HG03064 (cell line): ENCODE data around the gene ZNF414.
"Not testable (repeated sequence)": the region's sequence is repeated elsewhere in the genome, so short reads cannot be mapped to it uniquely, and the experiment has no call there.

Experiments
- ATAC-seq: cut with Tn5 transposase; IDR thresholded peaks from one replicate; pipeline ENCODE4 v1.9.1; 2021; ENCODE audit warnings: low read depth; ENCODE audit not compliant: unreplicated experiment

ZNF414 gene, protein sequence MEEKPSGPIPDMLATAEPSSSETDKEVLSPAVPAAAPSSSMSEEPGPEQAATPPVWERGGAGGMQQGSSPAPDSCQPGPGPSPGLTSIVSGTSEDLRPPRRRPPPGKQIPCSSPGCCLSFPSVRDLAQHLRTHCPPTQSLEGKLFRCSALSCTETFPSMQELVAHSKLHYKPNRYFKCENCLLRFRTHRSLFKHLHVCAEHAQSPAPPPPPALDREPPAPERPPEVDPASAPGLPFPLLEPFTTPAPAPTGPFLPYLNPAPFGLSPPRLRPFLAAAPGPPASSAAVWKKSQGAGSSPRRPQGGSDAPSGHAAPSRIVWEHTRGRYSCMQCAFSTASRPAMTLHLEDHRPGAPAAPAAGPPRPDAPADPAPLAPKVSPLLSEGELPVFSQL

DNA sequence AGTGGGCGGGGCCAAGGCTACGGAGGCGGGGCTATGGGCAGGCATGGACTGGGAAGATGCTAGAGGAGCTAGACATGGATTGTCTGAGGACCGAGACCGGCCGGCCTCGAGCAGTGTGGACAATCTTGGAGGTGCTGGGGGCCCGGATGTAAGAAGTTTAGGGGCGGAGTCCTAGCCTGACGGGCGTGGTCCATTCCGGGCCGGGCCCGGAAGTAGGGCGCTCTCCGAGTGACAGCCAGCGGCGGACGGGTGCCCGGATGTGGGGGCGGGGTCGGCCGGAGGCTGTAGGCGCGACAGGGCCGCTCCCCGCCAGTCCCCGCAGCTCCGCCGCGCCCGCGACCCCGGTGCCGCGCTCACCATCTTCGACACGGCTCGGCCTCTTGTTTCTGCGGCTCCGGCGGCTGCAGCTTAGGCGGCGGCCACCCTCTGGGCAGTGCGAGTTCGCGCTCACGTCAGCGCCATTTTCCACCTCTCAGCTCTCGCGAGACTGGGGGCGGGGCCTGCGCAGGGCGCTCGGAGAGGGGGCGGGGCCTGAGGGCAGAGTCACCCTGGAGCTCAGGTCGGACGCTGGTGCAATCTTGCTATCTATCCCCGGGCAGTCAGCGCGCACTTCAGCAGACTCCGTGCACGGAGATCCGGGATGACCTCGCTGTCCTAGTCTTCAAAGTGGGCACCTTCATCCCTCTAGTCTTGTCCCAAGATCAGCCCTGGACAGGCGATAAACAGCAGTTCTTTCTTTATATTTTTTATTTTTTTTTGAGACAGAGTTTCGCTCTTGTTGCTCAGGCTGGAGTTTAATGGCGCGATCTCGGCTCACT is at the start of gene ZNF414:
TSS of gene ZNF414 (minus strand) at position 481 of the 818 bp plus-strand sequence. CDS start at position 360, 121 bp downstream.
- ATAC-seq = peak; percentile 78

DNA sequence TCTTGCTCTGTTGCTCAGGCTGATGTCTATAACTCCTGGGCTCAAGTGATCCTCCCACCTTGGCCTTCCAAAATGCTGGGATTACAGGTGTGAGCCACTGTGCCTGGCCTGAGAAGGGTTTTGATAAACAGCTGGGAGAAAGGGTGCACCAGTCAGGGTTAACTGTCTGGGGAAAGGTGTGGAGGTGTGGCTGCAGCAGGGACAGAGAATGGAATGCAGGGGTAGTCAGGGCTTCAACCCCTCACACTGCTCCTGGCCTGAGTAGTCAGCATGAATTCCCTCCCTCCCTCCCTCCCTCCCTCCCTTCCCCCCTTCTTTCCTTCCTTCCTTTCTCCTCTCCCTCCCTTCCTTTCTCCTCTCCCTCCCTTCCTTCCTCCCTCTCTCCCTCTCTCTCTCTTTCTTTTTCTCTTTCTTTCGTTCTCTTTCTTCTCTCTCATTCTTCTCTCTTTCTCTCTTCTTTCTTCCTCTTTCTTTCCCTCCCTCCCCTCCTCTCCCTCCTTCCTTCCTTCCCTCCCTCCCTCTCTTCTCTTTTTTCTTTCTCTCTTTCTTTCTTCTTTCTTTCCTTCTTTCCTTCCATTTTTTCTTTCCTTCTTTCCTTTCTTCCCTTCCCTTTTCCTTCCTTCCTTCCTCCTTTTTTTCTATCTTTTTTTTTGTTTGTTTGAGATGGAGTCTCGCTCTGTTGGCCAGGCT is 47.3 kb upstream of the ZNF414 start:
- ATAC-seq = no peak

DNA sequence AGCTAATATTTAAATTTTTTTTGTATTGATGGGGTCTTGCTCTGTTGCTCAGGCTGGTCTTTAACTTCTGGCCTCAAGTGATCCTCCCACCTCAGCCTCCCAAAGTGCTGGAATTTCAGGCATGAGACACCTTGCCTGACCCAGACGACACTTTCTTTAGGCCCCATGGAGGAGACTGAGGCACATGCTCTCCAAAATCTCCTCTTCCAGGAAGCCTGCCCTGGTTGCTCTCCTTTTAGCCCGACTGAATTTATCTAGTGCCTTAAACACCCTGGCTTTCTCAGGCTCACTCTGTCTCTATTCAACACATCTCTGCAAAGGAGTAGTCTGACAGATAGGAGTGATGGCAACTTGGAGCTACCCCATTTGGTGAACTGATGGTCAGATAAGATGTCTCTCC is 44.4 kb upstream of the ZNF414 start:
- ATAC-seq = no peak

DNA sequence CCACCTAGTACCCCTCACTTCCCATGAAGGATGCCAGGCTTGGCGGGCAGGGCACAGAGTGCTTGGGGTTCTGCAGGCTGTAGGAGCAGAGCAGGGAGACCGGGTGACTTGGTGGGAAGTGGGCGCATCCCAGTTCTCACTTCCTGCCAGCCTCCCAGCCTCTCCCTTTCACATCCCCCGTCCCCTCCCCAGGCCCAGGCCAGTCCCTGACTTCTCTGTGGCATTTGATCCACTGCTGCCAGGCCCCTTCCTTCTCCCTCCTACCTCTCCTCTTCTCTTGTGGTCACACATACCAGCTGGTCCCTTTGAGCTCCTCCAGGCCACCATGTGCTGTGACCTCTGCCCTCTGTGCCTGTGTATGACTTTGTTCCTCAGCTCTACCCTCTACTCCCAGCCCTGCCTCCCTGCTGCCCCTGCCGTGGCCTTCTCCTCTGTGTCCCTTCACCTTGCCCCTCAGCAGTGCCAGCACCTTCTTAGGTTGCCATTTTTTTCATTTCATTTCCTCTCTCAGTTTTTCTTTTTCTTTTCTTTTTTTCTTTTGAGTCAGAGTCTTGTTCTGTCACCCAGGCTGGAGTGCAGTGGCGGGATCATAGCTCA is 43.8 kb upstream of the ZNF414 start:
- ATAC-seq = no peak

DNA sequence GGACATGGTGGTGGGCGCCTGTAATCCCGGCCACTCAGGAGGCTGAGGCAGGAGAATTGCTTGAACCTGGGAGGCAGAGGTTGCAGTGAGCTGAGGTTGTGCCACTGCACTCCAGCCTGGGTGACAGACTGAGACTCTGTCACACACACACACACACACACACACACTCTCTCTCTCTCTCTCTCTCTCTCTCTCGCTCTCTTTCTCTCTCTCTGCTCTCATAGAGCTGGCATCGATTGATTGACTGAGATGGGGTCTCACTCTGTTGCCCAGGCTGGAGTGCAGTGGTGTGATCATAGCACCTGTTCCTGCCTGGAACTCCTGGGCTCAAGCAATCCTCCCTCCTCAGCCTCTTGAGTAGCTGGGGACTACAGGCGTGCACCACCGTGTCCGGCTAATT is 39.8 kb upstream of the ZNF414 start:
- not testable (repeated sequence) for ATAC-seq

DNA sequence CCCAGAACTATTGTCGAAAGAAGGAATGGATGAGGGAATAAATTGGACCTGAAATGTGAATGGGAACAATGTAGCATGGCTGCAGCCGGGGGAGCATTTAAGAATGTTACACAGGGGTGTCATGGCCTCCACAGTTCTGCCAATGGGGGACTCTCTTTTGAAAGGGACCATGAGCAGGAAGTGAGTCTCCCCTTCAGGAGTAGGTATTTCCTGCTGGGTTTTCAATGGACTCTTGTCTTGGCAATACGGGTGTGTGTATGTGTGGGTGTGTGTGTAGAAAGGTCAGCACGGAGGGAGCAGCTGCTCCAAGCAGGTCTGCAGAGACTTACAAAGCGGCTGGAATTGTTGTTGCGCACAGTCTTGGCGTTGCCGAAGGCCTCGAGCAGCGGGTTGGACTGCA is 38.8 kb upstream of the ZNF414 start:
- no peak for ATAC-seq

DNA sequence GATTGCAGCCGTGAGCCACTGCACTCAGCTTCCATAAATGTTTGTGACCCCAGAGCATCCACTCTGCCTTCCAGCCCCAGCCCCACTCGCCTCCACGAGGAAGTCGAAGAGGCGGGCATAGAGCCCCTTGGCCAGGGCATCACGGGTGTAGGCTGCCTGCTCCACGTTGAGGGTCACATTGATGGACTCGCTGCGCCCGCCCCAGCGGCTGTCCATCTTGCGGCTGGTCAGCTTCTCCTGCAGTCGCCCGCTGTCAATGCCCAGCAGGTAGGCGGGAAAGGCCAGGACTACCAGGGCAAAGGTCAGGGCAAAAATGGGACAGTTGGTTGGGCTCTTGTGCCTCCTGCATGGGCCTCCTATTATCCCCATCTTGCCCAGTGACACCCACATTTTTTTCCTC is 36.1 kb upstream of the ZNF414 start:
- no peak for ATAC-seq

DNA sequence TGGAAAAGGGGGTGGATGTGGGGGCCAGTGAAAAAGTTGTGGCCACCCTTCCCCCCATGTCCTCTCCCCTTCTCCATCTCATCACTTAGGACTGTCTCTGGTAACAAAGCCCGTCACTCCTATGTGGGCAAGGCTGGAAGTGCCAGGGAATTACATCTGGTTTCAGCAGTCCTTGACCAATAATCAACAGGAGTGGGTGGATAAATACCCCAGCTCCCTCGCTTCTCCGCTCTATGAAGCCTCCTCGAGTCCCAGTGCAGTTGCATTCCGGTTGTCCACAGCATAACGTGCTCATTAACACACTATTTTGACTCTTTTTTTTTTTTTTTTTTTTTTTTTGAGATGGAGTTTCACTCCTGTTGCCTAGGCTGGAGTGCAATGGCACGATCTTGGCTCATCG is 31.8 kb upstream of the ZNF414 start:
- ATAC-seq = no peak

DNA sequence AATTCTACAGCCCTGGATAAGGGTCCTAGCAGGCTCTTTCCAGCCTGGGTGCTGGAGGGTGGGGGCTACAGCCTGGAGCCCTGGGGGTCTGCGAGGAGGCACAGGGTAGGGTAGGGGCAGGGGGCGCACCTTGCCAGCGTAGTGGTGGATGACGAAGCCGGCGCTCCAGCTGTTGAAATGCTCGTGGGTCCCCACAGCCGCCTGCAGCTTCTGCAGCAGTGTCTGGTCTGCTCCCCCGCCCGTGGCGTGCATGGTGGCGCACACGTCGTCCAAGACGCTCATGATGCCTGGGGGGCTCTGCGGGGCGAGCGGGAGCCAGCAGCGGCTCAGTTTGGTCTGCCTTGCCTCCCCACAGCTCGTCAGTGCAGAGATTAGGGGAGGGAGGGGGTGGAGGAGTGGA is 30.2 kb upstream of the ZNF414 start:
- no peak for ATAC-seq

DNA sequence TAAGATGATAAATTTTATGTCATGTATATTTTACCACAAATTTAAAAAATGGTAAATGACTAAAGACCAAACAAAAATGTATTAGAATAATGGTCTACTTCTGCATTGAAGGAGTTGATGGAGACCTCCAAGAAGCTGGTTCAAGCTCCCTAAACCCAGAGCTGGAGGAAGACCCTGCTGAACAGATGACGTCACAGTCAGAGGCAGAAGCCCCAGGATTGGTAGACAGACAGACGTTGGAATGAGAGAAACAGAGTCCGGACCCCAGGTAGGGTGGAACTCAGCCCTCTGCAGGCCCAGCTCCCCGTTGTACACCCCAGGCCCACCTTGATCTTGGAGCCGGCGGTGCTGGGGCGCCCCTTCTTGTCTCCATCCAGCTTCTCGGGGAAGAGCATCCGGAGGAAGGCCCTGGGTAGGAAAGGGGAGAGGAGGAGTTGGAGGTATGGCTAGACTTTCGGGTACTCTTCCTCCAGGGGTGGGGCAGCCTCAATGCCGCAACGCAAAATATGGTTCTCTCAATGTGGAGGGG is 25.7 kb upstream of the ZNF414 start:
- ATAC-seq = no peak

DNA sequence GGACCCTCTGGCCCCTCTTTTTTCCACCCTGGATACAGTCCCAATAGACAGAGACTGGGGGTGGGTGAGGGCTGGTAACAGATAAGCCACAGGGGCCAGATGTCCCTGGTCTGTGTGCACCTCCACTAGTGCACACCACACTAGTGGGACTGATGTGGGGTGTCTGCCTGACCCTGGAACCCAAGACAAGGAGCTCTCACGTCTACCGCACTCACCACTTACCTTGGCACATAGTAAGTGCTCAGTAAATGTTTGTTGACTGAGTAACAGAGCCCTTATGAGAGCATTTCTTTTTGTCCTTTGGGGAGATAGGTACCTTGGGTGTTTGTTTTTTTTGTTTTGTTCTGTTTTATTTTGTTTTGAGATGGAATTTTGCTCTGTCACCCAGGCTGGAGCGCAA is 23.1 kb upstream of the ZNF414 start:
- no peak for ATAC-seq

DNA sequence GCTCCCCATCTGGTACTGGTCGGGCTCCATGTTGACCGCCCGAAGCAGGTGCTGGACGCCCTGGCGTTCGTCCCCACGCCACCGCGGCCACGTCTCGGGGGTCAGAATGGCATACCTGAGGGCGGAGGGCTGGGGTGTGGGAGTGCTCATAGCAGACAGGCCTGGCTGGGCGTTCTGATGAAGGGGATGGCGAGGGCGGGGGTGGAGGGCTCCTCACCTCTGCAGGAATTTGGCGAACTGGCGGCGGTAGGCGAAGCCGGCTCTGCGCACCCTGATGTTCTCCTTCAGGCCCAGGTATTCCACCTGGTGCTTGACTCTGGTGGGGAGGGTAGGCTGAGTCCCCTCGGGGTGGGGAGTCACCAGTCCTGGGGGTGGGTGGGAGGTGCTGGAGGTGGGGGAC is 22.3 kb upstream of the ZNF414 start:
- ATAC-seq = no peak

DNA sequence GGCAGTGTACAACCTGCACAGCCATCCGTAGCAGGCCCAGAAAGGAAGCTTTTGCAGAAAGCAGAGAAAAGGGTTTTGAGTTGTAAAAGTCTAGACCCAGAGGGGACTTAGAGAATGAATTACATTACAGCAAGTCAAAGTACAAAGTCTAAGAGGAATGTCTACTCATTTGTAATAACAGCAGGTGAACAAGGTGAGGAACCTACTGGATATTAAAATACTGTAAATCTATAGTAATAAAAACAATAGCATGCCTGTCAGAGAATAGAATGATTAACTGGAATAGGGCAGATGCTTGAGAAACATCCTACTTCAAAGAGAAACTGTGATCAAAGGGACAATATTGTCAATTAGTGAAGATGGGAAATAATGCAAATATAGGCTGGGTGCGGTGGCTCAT is 18.3 kb upstream of the ZNF414 start:
- no peak for ATAC-seq

DNA sequence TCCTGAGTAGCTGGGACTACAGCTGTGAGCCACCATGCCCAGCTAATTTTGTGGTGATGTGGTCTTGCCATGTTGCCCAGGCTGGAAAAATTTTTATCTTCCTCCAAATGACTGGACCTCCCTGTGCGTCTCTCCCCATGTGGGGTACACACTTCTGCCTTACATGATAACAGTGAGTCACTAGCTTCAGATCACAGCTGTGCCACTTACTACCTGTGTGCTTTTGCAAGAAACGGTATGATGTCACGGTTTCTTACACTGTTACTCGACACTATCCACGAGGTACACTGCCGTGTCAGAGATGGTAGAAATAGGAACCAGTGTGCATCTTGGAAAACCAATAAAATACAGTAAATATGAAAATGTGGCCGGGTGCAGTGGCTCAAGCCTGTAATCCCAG is 17.5 kb upstream of the ZNF414 start:
- no peak for ATAC-seq

DNA sequence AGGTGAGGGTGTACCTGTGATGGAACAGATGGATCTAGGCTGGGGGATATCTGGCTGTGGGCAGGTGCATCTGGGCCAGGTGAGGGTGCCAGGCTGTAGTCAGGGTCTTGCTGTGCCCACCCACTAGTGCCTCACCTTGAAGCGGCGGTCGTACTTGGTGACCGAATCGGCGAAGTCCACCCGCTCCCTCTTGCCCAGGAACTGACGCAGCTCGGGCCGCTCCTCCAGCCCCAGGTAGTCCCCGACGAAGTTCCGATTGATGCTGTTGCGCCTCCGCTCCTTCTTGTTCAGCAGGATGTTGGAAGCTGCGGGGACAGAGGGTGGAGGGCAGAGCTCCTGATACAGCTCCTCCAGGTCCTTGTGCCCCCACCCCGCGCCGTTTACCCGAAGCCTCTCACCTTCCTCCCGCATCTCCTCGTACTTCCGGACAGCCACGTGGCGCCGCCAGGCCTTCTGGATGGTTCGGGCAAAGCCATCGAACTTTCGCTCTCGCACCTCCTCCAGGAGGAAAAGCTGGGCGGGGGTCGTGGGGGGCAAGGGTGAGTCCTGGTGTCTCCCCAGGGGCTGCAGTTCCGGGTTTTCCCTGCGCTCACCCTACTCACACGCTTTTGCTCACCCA is 16.2 kb upstream of the ZNF414 start:
- ATAC-seq = no peak

DNA sequence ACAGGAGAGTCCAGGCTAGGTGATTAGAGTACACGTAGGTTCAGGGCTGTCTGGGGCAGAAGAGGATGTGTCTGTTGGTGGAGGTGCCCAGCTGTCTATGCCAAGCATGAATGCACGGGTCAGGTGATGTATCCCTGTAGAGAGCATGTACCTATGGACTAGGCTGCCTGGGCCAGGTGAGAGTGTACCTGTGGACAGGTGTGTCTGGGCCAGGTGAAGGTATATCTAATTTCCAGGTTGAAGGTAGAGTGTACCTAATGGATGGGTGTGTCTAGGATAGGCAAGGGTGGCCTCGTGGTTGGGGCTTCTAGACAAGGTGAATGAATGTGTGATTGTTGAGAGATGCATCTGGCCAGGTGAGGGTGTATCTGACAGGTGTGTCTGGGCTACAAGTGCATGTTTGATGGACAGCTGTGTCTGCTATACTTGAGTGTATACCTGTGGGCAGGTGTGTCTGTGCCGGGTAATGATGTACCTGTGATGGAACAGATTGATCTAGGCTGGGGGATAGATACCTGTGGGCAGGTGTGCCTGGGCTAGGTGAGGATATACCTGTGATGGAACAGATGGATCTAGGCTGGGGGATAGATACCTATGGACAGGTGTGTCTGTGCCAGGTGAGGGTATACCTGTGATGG is 15.5 kb upstream of the ZNF414 start:
- no peak for ATAC-seq

DNA sequence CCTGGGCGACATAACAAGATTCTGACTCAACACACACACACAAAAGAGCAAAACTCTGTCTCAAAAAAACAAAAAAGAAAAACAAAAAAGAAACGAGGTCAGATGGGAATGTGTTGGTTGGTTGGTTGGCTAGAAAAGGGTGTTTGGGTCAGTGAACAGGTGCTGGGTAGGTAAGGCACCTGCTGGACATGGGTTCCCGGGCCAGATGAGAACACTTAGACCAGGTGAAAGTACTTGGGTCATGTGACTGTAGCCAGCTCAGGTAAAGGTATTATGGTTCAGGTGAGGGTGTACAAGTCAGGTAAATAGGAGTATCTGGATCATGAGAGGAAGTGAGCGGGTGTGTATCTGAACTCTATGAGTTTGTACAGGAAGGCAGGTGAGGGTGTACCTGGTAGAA is 14.5 kb upstream of the ZNF414 start:
- no peak for ATAC-seq

DNA sequence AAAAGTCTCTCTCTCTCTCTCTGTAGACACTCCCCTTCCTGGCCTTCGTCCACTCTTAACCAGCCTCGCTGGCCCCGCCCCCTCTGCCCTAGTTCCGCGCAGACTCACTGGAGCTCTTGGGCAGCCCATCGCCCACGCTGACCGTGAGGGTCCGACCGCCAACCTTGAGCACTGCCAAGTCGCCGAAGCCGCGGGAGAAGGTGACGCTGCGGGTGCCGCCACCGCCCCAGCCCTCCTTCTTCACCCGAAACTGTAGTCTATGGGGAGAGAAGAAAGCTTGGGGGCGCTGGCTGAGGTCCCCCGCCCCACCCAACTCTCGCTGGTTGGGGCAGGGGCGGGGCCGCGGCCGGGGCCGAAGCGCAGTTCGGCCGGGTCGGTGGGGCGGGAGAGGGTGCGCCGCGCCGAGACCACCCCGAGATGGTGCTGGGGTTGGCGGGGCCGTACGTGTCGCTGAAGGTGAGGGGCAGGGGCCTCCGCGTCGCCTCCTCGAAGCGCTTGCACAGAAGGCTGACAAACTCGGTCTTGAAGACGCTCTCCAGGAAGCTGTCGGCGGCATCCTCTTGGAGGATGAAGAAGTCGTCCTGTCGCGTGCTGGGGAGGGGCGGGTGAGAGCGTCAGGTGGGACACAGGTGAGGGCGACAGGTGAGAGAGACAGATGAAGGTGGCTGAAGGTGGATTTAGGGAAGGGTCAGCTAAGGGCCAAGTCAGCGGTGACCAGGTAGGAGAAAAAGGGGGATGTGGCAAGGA is 12.6 kb upstream of the ZNF414 start:
- no peak for ATAC-seq

DNA sequence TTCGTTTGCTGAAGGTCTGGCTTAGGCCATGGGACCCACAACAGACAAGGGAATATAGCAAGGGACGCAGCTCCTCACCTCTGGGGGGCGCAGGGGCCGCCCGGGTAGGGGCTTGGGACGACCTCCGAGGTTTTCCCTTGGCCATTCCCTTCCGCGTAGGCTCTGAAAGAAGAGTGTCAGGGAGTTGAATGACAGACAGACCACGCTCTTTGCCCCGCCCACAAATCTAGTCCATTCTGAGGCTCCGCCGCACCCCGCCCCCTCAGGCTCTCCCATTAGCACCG is 11.4 kb upstream of the ZNF414 start:
- no peak for ATAC-seq
